HG03135 (cell line): ENCODE data around the gene RERE.

Experiments used
- ATAC-seq: cut with Tn5 transposase; IDR thresholded peaks from one replicate; pipeline ENCODE4 v1.9.1; 2021; ENCODE audit warnings: mild to moderate bottlenecking, moderate library complexity; ENCODE audit not compliant: unreplicated experiment

RERE gene

DNA sequence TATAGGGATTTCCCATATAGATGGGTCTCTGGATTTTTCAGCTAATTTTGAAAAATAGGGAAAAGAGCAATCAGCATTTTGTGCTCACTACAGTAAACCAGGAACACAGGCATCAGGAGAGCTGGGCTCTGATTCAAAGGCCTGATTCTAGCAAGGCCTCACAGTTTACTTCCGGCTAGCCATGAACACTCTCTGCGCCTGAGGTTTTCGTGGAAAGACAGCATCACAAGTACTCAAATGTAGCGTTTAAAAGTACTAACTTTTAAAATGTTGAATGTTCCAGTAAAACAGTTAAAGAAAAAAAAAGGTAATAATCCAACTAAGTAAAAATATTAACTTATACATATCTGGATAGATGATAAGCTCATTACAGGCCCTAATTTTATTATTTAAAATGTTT, 379.0 kb downstream of the RERE start:
- ATAC-seq, result no peak

DNA sequence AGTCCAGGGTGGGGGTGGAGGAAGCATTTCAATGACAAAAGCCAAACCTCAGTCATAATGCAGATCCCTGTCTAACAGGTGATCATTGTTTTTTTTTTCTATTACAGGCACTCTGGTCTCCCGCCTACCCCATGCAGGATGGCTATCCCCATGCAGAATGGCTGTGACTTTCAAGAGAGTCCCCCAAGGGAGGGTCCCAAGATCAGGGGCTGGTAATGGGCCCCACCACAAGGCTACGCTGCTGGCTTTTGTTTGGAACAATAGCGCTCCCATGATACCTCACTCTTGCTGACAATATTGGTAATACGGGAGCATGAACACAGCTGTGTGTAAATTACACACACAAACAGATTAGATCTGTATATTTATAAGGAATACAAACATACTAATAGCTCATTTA, 380.1 kb downstream of the RERE start:
- no peak for ATAC-seq

DNA sequence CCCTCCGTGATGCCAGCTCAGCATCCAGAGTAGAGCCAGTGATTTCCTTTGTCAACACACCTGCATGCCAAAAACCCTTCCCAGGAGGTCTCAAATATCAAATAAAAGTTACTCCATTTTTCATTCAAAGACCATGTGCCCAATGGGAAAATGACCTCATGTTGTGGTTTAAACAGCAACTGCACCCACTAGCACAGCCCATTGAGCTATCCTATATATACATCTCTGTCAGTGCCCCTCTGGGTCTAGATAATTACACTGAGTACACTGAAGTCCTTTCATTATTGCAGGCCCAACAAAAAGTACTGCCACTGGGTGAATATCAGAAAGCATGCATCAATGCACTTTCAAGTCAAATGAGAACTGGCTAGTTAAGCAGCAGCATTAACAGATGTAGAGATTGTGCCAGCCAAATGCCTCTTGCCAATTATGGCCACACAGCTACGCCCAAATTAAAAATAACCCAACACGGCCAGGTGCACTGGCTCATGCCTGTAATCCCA, 381.8 kb downstream of the RERE start:
- no peak for ATAC-seq

DNA sequence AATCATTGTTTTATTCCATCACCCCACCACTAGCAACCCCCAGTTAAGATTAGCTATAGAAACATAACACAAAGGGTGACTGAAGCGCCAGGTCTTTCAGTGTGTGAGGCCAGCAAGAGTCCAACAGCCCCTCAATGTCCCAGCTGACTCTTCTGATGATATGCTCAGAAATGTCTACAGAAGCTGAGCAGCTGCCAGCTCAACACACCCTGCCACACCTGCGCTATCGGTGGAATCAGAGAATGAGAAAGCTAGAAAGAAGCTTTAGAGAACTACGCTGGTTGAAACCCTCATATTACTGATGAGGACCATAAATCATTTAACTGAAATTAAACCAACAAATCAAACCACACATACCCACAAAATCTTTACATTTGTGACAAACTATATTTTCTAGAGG, 383.3 kb downstream of the RERE start:
- no peak for ATAC-seq

DNA sequence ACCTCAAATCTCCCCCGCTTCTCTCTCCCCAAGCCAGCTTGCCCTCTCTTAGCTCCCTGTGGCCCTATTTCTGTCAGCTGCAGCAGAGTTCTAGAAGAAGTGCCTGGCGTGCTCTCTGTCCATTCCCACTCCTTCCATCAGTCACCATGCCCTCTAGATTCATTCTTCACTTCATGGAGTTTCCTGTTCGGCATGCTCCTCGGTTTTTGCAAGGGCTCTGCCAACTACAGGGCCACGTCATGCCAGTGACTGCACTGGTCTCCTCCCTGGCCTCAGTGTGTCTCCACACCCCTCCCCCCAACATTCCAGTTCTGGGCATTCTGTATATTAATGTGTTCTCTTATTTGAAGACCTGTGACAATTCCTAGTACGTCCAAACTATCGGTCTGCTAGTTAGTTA, 385.7 kb downstream of the RERE start:
- ATAC-seq, result no peak

DNA sequence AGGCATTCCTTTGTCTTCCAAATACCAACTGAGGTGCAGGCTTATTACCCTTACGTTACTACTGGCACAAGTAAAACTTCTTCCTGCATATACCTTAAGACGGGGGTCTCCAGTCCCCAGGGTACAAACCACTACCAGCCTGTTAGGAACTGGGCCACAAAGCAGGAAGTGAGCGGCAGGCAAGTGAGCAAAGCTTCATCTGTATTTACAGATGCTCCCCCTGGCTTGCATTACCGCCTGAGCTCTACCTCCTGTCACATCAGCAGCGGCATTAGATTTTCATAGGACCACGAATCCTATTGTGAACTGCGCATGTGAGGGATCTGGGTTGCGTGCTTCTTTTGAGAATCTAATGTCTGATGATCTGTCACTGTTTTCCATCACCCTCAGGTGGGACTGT, 386.4 kb downstream of the RERE start:
- ATAC-seq, result no peak

DNA sequence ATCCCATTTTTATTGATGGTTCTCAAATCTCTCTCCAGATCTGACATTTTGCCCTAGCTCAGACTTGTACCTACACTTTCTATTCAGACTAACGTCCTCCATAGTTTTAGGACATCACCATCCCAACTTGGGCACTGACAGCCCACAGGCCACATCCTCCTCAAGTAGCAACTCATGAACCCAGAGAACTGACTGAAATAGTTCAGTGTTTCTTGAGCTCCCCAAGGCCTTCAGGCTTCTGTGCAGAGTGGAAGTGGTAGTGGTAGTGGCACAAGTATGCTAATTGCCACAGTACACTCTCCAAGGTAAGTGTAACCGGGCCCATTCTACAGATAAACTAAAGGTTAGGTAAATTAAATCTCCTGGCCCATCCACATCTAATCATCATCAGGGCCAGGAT, 387.0 kb downstream of the RERE start:
- ATAC-seq, result no peak

DNA sequence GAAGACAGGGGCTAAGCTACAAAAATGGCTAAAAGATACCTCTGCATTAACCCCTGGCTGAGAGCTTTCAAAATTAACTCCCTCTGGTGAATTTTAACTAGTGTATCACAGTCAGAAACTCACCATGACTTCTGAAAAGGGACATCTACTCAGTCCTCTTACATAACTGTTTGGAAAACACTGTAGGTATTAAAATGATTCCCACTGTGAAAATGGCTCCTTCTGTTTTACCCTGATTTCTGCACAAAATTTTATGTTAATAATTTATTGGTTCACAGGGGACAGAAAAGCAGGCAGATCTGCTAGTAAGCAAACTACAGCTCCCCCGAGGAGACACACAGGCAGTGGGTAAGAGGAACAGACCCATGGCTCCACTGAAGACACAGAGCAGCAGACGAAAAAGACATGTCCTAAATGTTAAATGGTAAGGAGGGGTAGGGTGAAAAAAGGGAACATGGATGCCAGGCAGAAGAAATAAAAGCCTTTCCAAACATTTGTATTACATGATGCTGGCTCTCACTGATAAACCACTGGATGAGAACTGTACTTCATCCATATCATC, 387.8 kb downstream of the RERE start:
- ATAC-seq, result no peak

DNA sequence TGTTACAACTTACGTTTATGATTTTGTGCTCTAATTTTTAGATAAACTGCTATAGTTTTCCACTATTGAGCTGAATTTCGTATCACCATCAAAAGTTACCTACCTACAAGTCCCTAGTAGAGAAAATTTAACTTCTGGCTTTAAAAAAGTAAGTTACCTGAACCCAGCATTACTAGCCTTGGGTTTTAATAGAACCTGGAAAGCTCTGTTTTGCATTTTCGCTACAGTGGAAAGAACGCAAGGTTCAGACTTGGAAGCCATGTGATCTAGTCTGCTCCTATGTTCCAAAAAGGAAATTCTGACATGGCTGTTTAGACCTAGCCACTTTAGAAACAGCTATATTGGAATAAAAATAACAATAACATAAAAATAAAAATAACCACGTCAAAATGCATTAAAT, 389.0 kb downstream of the RERE start:
- ATAC-seq, result no peak

DNA sequence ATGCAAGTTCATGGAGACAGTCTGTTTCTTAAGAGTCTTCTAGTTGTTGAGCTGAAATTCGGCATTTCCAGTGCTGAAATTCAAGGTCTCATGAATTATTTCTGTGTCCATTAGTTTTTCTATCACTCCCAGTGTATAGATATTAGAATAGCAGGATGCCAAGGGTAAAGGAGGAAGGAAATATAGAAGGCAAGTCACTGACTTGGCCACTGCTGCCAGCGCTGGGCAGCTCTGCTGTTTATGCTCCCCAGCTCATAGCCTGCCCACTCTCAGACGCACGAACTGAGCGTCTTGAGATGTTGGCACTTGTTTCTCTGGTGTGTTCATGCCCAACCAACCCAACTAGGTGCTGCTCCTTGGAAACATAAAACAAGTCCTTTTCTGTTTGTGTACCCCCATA, 389.5 kb downstream of the RERE start:
- ATAC-seq, result no peak

DNA sequence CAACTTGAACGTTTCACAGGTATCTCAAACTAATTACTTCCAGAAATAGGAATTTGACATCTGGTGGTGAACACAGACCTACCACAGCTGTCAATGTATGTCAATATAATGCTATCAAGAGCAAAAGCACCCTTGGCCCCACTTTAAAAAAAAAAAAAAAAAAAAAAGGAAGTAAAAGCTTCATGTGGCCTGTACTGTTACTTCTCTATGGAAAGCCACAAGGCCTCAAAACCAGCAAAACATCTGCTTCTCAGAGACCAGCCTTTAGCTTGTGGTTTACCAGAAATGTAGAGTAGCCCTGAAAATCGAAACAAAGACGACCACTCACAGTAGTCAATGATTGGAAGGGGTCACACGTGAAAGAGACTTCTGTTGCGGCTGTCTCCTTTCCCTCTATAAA, 389.9 kb downstream of the RERE start:
- ATAC-seq, result peak; percentile 74

DNA sequence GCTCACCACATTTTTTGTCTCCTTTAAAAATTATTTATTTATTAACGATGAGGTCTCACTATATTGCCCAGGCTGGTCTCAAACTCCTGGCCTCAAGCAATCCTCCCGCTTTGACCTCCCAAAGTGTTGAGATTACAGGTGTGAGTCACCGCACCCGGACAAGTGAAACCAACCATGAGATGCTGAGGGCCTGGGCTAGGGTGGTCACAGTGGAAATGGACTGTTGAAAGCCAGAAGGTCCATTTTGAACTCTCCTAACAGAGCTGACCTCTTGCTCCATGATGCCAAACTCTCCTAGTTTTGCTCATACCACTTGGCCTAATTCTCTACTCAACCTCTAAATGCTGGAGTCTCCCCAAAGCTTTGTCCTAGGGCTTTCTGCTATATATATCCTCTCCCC, 390.4 kb downstream of the RERE start:
- no peak for ATAC-seq

DNA sequence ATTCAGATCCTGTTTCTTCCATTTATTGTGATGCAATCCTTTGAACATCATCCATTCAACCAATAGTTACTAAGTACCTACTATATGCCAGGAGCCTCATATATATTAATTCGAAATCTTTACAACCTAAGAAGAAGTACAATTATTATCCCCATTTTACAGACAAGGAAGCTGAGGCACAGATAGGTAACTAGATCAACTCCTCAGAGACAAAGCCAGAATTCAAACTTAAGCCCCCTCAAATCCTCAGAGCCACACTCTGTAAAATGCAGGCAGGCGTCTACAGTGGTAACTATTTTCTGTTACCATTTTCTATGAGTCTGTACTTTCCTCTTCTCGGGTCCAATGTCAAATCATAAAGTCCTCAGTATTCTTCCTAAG, 391.7 kb downstream of the RERE start:
- ATAC-seq, result no peak

DNA sequence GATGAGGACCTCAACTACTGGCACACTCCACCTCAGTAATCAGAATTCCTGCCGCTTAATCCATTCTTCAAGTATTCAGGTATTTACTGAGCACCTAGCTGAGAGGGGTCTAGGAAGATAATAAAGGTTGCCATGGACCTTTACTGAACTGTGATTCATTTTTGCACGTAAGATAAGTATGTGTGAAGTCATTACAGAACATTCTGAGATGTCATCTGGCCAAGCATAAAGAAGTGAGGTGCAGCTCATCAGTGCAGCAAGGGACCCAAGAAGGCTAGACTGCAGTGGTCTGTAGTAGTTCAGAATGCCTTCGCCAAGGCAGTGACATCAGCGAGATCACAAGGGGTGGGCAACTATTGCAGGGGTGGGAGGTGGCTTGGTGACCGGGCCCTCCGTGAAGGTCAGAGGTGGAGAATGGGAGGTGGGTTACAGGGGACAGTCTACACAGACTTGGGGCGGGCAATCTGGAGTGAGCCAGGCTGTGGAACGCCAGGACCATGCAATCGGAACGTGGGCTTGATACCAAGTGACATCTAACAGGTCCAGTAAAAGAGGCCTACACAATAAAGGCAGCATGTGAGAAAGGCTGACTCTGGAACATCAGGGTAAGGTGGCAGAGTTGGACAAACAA, 392.2 kb downstream of the RERE start:
- no peak for ATAC-seq

DNA sequence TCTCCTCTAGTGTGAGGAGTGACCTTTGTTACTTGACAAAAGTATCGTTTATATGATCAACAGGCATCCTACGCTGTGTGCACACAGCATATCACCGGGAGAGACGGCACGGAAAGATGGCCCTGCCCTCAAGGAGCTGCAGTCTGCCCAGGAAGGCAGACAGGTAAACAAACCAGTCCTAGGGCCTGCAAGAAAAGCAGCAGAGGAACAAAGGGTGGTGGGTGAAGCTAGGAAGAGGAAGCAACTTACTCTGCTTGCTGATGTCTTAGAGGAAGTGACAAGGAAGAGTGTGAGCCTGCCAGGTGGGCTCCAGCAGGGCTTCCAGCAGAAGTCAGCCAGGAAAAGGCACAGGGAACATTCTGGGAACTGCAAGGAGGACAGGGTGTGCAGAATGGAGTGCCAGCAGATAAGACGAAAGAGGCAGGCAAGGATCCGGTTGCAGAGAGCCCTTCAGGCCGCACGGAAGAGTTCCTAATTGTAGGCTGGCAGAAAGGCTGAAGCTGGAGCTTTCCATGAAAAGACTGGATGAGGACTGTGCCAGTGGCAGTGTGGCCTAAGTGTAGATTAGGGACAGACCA, 392.8 kb downstream of the RERE start:
- ATAC-seq, result no peak

DNA sequence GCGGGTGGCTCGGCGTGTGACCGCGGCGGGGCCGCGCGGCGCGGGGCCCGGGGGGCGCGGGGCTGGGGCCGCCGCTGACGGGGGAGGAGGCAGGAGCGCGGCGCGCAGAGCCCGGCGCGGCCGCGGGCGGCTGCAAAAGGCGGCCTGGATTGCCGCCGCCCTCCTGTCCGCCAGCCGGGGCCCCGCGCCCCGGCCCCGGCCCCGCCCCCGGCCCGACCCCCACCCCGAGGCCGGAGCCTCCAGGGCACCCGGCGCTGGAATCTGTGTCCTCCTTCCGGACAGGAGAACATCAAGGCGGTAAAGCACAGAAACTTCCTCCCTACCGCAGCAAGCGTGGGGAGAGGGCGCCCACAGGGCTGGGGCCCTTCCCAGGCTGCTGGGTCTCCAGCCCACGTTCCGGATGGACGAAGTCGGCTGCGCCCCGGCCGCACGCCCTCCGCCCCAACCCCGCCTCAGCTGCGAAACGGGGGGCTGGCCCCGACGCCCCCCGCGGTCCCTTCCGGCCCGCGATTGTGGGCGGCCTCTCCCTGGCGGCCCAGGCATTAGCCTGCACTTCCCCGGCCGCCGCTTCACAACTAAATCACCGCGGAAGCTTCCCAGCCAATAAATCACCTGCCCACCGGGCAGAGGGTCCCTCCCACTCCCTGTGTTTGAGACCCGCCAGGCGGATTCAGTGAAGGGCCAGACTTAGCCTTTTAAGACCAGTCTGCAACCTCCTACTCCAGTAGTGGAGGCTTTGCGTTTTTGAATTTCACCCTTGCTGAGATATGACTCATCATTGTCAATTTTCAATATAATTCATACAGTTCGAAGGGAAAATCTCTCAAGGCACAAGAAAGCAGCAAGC, 393.5 kb downstream of the RERE start:
- ATAC-seq, result no peak

DNA sequence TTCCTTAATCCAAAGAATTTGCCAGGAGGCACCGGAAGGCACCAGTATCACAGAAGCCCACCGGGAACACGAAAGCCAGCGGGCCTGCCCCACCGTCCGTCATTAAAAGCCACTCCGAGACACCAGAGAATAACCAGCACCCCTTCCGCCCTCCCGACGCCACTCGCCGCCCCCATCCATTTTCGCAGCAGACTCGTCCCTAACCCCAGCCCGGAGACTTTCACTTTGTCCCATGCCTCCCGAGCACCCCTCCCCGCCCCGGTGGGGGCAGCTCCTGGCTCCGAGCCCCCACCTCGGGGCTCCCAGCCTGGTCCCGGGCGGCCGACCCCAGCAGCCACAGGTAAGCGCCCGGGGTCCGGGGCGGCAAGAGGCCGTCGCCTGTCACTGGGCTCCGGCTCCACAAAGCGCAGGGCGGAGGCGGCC, 394.2 kb downstream of the RERE start:
- ATAC-seq, result no peak

DNA sequence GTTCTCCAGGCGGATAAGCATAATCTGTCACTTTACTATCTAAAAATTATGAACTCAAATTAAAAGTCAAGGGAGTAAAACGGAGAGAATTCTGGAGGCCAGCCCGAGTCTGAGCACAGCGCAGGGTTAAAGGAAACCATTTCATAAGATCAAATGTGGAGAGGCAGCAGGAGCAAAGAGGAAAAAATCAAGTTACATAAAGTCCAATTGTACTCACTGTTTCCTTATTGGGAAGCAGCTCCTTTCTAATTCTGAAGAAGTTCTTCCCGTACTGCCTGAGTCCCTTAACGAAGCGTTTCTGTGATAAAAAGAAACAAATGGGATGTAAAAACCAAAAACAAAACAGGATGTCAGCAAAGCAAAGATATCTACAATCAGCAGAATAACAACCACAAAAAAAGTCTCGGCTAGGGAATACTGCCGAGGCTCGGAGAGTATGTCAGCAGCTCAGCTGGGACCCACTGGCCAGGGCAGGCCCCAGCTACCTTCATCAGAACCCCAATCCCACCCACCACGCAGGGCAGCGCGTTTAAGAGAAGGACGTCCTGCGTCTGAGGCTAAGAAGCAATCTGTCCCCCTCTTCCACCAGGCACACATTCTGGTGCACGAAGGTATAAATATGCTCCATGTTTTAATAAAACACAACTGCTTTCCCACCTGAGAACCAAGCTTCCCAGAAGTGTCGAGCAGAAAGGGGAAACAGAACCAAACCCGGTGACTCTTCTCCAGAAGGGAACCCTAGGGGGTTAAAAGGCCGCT, 394.8 kb downstream of the RERE start:
- no peak for ATAC-seq

DNA sequence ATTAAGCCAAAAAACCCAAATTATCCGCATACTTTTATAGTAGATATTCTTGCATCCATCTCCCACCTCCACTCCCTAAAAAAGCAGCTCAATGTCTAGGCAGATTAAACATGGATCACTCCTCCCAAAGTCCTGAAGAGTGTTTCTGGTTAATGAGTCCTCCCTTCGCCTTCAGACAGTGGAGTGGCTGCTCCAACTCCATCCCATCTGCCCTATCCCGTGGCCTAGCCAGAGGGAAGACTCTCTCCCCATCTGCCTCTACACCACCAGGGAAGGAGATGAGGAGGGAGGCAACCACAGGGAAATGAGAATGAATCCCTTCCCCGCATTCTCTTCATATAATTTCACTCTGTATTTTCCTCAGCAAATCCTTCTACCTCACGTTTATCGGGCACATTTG, 395.7 kb downstream of the RERE start:
- no peak for ATAC-seq

DNA sequence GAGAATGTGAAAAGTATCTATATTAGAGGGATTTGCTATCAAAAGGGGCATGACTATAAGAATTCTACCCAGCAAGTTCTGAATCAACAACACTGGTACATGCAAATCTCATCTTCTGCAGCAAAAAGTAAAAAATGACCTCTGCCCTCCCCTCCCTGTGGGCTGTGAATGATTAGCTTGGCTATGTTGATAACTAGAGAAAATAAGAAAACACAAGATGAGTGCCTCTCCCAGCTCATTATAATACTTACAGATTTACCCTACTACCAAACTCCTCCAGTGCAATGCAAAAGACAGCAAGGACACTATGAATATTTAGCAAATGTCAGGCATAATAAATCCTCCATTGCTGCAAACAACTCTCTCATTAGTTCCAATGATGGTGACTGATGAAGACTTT, 397.1 kb downstream of the RERE start:
- no peak for ATAC-seq

DNA sequence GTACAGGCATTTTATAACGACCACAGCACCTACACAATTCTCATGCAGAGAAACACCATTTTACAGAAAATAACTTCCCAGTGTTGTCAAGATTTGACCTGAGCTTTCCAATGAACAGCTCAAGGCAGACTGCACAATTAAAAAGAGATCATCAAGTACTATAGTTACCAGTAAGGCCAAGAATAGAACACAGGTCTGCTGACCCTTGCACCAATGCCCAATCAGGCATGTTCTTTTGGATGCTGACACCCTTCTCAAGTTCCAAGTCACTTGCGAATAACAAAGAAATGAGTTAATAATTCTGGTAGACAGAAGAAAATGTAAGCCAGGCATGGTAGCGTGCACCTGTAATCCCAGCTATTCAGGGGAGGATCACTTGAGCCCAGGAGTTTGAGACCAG, 397.6 kb downstream of the RERE start:
- no peak for ATAC-seq
